ENCODE measurements around the gene DNAJC22. TPM values are rescaled to one million over a fixed set of nuclear protein-coding genes. Genes with fewer than 3 reads are reported as not detected.
A peak's percentile ranks its signal among the peaks of the same experiment; 100 is the strongest.

The DNAJC22 gene
- polyA plus RNA-seq, 1 of the 3 experiments (the other 2 are of a cell fraction): 4.5 TPM

- Histone ChIP-seq H3K4me1 (ENCODE audit: control insufficient read depth in 1 of 2, insufficient read depth in 2 of 2, low read depth in 1 of 2, low read length in 1 of 2) (peaks cover 0 to 9% of the 10 kb centered on the region in 2 experiments; a peak in 1 of 4 replicates), H3K9me3 (no peaks in the 10 kb centered on the region), H3K27me3 (ENCODE audit: insufficient read depth) (no peaks in the 10 kb centered on the region), H3K9ac (peak overlapping the region; percentile 77; the same call in 1 of the 2 replicates), H3F3A (replicated peaks; ENCODE audit: insufficient read depth) (peaks cover 18% of the 10 kb centered on the region), H3K4me3 (ENCODE audit: low read depth in 2 of 2, low read length in 1 of 2) (peak overlapping the region; percentile 69 to 97), H3K27ac (ENCODE audit: low read depth in 2 of 2, low read length in 1 of 2) (no peak overlapping the region), H3K9me2 (no peaks in the 10 kb centered on the region), H4K20me1 (ENCODE audit: insufficient read depth) (no peaks in the 10 kb centered on the region), H3K79me2 (ENCODE audit: insufficient read depth) (no peaks in the 10 kb centered on the region), H2AFZ (ENCODE audit: low read depth) (peak overlapping the region; percentile 98; the same call in 1 of the 2 replicates), H3K4me2 (peak overlapping the region; percentile 99), H3K36me3 (replicated peaks in 1 of 2; ENCODE audit: control insufficient read depth in 1 of 2, insufficient read depth in 2 of 2, low read length in 1 of 2) (peaks cover 0 to 4% of the 10 kb centered on the region in 2 experiments)
- 80% methylated on average over 48 of the region's 72 CpGs for WGBS (ENCODE audit: low lambda C conversion rate)
- no peak for DNase-seq
- ChIA-PET CTCF (interaction anchor here (0.6 to 15.9 kb wide), 18 partner anchors 10 to 236 kb away, joined by 3 to 658 read pairs (median 4); partner anchors contain the start of genes DNAJC22, PRPH and TROAP), POLR2A (interaction anchor here (0.9 to 2.6 kb wide), 4 partner anchors 11 to 44 kb away, joined by 3 to 8 read pairs (median 6); partner anchors contain the start of genes DNAJC22 and TROAP)
- TF ChIP-seq GATA2 (CRISPR knock-in tag; IDR thresholded peaks at IDR 0.05): no peak
- TF ChIP-seq ZBTB33 (IDR thresholded peaks at IDR 0.05; ENCODE audit: borderline replicate concordance, low read depth): no peak
- no peak for TF ChIP-seq USF1 (IDR thresholded peaks at IDR 0.05; ENCODE audit: borderline replicate concordance, low read depth)
- no peak for TF ChIP-seq ELF1 (IDR thresholded peaks at IDR 0.05)
- TF ChIP-seq NFIC (IDR thresholded peaks at IDR 0.05; ENCODE audit: borderline replicate concordance): no peak
- no peak for TF ChIP-seq GABPA (IDR thresholded peaks at IDR 0.05; ENCODE audit: low read depth)
- TF ChIP-seq SIN3A (IDR thresholded peaks at IDR 0.05; ENCODE audit: borderline replicate concordance, low read depth, low read length): no peak
- TF ChIP-seq RCOR1 (IDR thresholded peaks at IDR 0.05; ENCODE audit: low read length): no peak
- TF ChIP-seq FOSL2 (IDR thresholded peaks at IDR 0.05; ENCODE audit: borderline replicate concordance, low read depth): no peak
- TF ChIP-seq RXRA (IDR thresholded peaks at IDR 0.05; ENCODE audit: borderline replicate concordance, low read depth): no peak
These were observed 10.6 kb upstream of the DNAJC22 start for GRCh38 chr12:49335955-49336644.

GRCh38 chr12:49336645-49337584 lies 9.8 kb upstream of the DNAJC22 start, which contains the start of gene C1QL4:
Gene C1QL4 (minus strand): TSS chr12:49337188. CDS start chr12:49336477, 711 bp downstream.
- 5% methylated on average over 32 of the region's 65 CpGs for WGBS (ENCODE audit: low lambda C conversion rate)
- Histone ChIP-seq H2AFZ (ENCODE audit: low read depth) (peak within 1 kb of the TSS; percentile 98), H3K9ac (peak within 1 kb of the TSS; percentile 77), H3K4me3 (ENCODE audit: low read depth in 2 of 2, low read length in 1 of 2) (peak within 1 kb of the TSS; percentile 69 to 97), H3K4me2 (peak within 1 kb of the TSS; percentile 99), H4K20me1 (ENCODE audit: insufficient read depth) (no peaks in the 10 kb centered on the region), H3K4me1 (ENCODE audit: control insufficient read depth in 1 of 2, insufficient read depth in 2 of 2, low read depth in 1 of 2, low read length in 1 of 2) (peaks cover 0 to 9% of the 10 kb centered on the region in 2 experiments; a peak in 1 of 4 replicates), H3K79me2 (ENCODE audit: insufficient read depth) (no peaks in the 10 kb centered on the region), H3F3A (replicated peaks; ENCODE audit: insufficient read depth) (peaks cover 17% of the 10 kb centered on the region), H3K27me3 (ENCODE audit: insufficient read depth) (no peaks in the 10 kb centered on the region), H3K27ac (ENCODE audit: low read depth in 2 of 2, low read length in 1 of 2) (no peak within 1 kb of the TSS), H3K9me2 (no peaks in the 10 kb centered on the region), H3K9me3 (no peaks in the 10 kb centered on the region), H3K36me3 (replicated peaks in 1 of 2; ENCODE audit: control insufficient read depth in 1 of 2, insufficient read depth in 2 of 2, low read length in 1 of 2) (no peaks in the 10 kb centered on the region)
- DNase-seq: peak; percentile 99
- ChIA-PET CTCF (interaction anchor here (0.6 to 15.9 kb wide), 28 partner anchors 10 to 275 kb away, joined by 3 to 658 read pairs (median 4); partner anchors contain the start of genes DNAJC22, PRPH and TROAP), POLR2A (interaction anchor here (0.9 to 2.6 kb wide), 3 partner anchors 10 to 44 kb away, joined by 3 to 8 read pairs (median 6); partner anchors contain the start of genes DNAJC22 and TROAP)
- peak; percentile 17 for TF ChIP-seq CHD2 (IDR thresholded peaks at IDR 0.05; ENCODE audit: low read length, partially characterized antibody)
- peak; percentile 84 for TF ChIP-seq CTCF (IDR thresholded peaks at IDR 0.05)
- peak; percentile 84; the same call in 1 of the 2 replicates for TF ChIP-seq POLR2AphosphoS5 (IDR thresholded peaks at IDR 0.05; ENCODE audit: low read depth, low read length)
- TF ChIP-seq RFX5 (IDR thresholded peaks at IDR 0.05; ENCODE audit: low read length): no peak
- TF ChIP-seq FOXJ3 (CRISPR knock-in tag; IDR thresholded peaks at IDR 0.05): no peak
- no peak for TF ChIP-seq FOXM1 (IDR thresholded peaks at IDR 0.05; ENCODE audit: low read depth)
- peak; percentile 52 for TF ChIP-seq RAD21 (IDR thresholded peaks at IDR 0.05; ENCODE audit: low read length)
- no peak; the same call in 1 of the 2 replicates for TF ChIP-seq SIN3A (IDR thresholded peaks at IDR 0.05; ENCODE audit: borderline replicate concordance, low read depth, low read length)
- TF ChIP-seq MXI1 (IDR thresholded peaks at IDR 0.05; ENCODE audit: low read depth, low read length): 0 out of 2 replicates have a peak, but pooled peaks have one; percentile 25
- peak; percentile 72 for TF ChIP-seq TAF1 (IDR thresholded peaks at IDR 0.05; ENCODE audit: borderline replicate concordance, low read depth, low read length)
- no peak for TF ChIP-seq ELF1 (IDR thresholded peaks at IDR 0.05)

All from SK-N-SH (cell line).